Esophagus squamous epithelium (tissue), 4 donors: ENCODE results near the gene ANKLE1.

Source experiments
- CTCF ChIP-seq, 6 experiments: fragments of 450-650 bp in 4 of 6; fragments of 200-600 bp in 2 of 6; sonication (generic) in 2 of 6; IDR thresholded peaks; one replicate each; pipeline ENCODE4 v1.5.1; 2016 to 2019; ENCODE audit warnings: antibody characterized with exemption in 6 of 6, mild to moderate bottlenecking in 4 of 6, moderate library complexity in 4 of 6
- POLR2A ChIP-seq, 4 donors: fragments of 450-650 bp; IDR thresholded peaks; one replicate each; pipeline ENCODE4 v1.6.1; 2017; ENCODE audit warnings: antibody characterized with exemption in 4 of 4, mild to moderate bottlenecking in 4 of 4, moderate library complexity in 3 of 4

- TF ChIP-seq CTCF (IDR thresholded peaks at IDR 0.05) (no peak), POLR2A (IDR thresholded peaks at IDR 0.05) (no peak)
Observed at GRCh38 chr19:17303940-17304267, 22.2 kb downstream of the ANKLE1 start.
